ENCODE results near the gene ZNF664. TPM values are rescaled to one million over a fixed set of nuclear protein-coding genes. Genes with fewer than 3 reads are reported as not detected.

Gene ZNF664
- total and polyA plus RNA-seq, 3 donors from 2014 or later, result 55.9 to 69.6 (median 63.4) TPM

- no peak overlapping the region for H3K27ac ChIP-seq
These were observed 21.0 kb upstream of the ZNF664 start for GRCh38 chr12:123952037-123952436.

GRCh38 chr12:123954647-123955350 lies 18.2 kb upstream of the ZNF664 start:
- Histone ChIP-seq H3K9me3 (no peaks in the 10 kb centered on the region), H3K36me3 (ENCODE audit: low read depth, missing control alignments) (no peaks in the 10 kb centered on the region), H3K4me1 (peaks cover 9% of the 10 kb centered on the region), H3K27ac (no peak overlapping the region), H3K4me3 (no peak overlapping the region), H3K27me3 (no peaks in the 10 kb centered on the region)
- no peak for DNase-seq
- 89 to 91% methylated on average over 9 to 10 of the region's 10 CpGs for WGBS, 2 donors
- TF ChIP-seq POLR2A (IDR thresholded peaks at IDR 0.05) (no peak), CTCF (IDR thresholded peaks at IDR 0.05) (no peak)
- intact Hi-C loops (cut with DNase I; ENCODE audit: low total_unique reads), result no loop called here

More at GRCh38 chr12:123952037-123952436, 21.0 kb upstream of the ZNF664 start:
- H3K9me3 ChIP-seq, result no peaks in the 10 kb centered on the region
- TF ChIP-seq POLR2A (IDR thresholded peaks at IDR 0.05) (no peak), CTCF (IDR thresholded peaks at IDR 0.05) (no peak)
- H3K27me3 ChIP-seq, result no peaks in the 10 kb centered on the region
- peaks cover 9% of the 10 kb centered on the region for H3K4me1 ChIP-seq
- H3K4me3 ChIP-seq, result no peak overlapping the region
- no peaks in the 10 kb centered on the region for H3K36me3 ChIP-seq (ENCODE audit: low read depth, missing control alignments)
- intact Hi-C loops (cut with DNase I; ENCODE audit: low total_unique reads), result no loop called here
- 77 to 90% methylated on average over 2 of the region's 2 CpGs for WGBS, 2 donors
- DNase-seq, result no peak

GRCh38 chr12:123956249-123956648 lies 16.8 kb upstream of the ZNF664 start:
- Histone ChIP-seq H3K4me1 (no peaks in the 10 kb centered on the region), H3K9me3 (no peaks in the 10 kb centered on the region), H3K4me3 (no peak overlapping the region), H3K27ac (no peak overlapping the region), H3K27me3 (no peaks in the 10 kb centered on the region), H3K36me3 (ENCODE audit: low read depth, missing control alignments) (no peaks in the 10 kb centered on the region)
- DNase-seq, result no peak
- intact Hi-C loops (cut with DNase I; ENCODE audit: low total_unique reads), result no loop called here
- 90% methylated on average over 9 of the region's 9 CpGs for WGBS, 2 donors
- no peak for TF ChIP-seq POLR2A (IDR thresholded peaks at IDR 0.05)
- TF ChIP-seq CTCF (IDR thresholded peaks at IDR 0.05), result no peak

- Histone ChIP-seq H3K27me3 (no peaks in the 10 kb centered on the region), H3K4me1 (no peaks in the 10 kb centered on the region), H3K27ac (no peak overlapping the region), H3K9me3 (no peaks in the 10 kb centered on the region), H3K36me3 (ENCODE audit: low read depth, missing control alignments) (no peaks in the 10 kb centered on the region), H3K4me3 (no peak overlapping the region)
- DNase-seq, result no peak
- no peak for TF ChIP-seq POLR2A (IDR thresholded peaks at IDR 0.05)
- TF ChIP-seq CTCF (IDR thresholded peaks at IDR 0.05), result no peak
- intact Hi-C loops (cut with DNase I; ENCODE audit: low total_unique reads), result no loop called here
- 87 to 100% methylated on average over 3 of the region's 3 CpGs for WGBS, 2 donors
These were observed 15.8 kb upstream of the ZNF664 start for GRCh38 chr12:123957196-123957595.

- Histone ChIP-seq H3K4me3 (no peak overlapping the region), H3K4me1 (no peaks in the 10 kb centered on the region), H3K36me3 (ENCODE audit: low read depth, missing control alignments) (no peaks in the 10 kb centered on the region), H3K9me3 (no peaks in the 10 kb centered on the region), H3K27me3 (no peaks in the 10 kb centered on the region), H3K27ac (no peak overlapping the region)
- 86 to 87% methylated on average over 8 of the region's 8 CpGs for WGBS, 2 donors
- no peak for TF ChIP-seq POLR2A (IDR thresholded peaks at IDR 0.05)
- intact Hi-C loops (cut with DNase I; ENCODE audit: low total_unique reads), result no loop called here
- no peak for DNase-seq
These were observed 14.6 kb upstream of the ZNF664 start for GRCh38 chr12:123958462-123958861.
